GM23338 (cell line): Measurements from ENCODE around the gene CUX1. TPM values are rescaled to one million over a fixed set of nuclear protein-coding genes. Genes with fewer than 3 reads are reported as not detected.

Experiments
- ATAC-seq: fragments of 200-7000 bp; cut with Tn5 transposase; 3 replicates; pipeline ENCODE4 v1.9.1; 2020
- DNase-seq: peaks from one replicate; pipeline ENCODE4 v3.0.0-alpha.2; 2015; ENCODE audit warnings: low spot score
- H2AFZ ChIP-seq: fragments of 200-600 bp; sonication (generic); 2 replicates; pipeline ENCODE4 v1.8.0; 2016; ENCODE audit warnings: antibody characterized with exemption, mild to moderate bottlenecking, moderate library complexity
- H3F3A ChIP-seq: fragments of 200-600 bp; sonication (generic); replicated peaks from 2 replicates; pipeline ENCODE4 v1.8.0; 2017; ENCODE audit warnings: antibody characterized with exemption, mixed run types, low read depth
- H3K27ac ChIP-seq: fragments of 200-600 bp; sonication (generic); 2 replicates; pipeline ENCODE4 v1.6.1; 2016; ENCODE audit warnings: low read depth
- H3K27me3 ChIP-seq: fragments of 200-600 bp; sonication (generic); 2 replicates; pipeline ENCODE4 v1.8.0; 2016; ENCODE audit warnings: mild to moderate bottlenecking, mixed run types, moderate library complexity; ENCODE audit not compliant: insufficient read depth
- H3K36me3 ChIP-seq: fragments of 200-600 bp; sonication (generic); 2 replicates; pipeline ENCODE4 v1.8.0; 2016; ENCODE audit warnings: mild to moderate bottlenecking; ENCODE audit not compliant: insufficient read depth
- H3K4me1 ChIP-seq: fragments of 200-600 bp; sonication (generic); 2 replicates; pipeline ENCODE4 v1.8.0; 2016; ENCODE audit warnings: mild to moderate bottlenecking, moderate library complexity; ENCODE audit not compliant: insufficient read depth
- H3K4me2 ChIP-seq: fragments of 200-600 bp; sonication (generic); 2 replicates; pipeline ENCODE4 v1.7.1; 2017; ENCODE audit warnings: mixed run types
- H3K4me3 ChIP-seq: fragments of 200-600 bp; sonication (generic); 2 replicates; pipeline ENCODE4 v1.6.1; 2016; ENCODE audit warnings: mixed run types
- H3K79me2 ChIP-seq: fragments of 200-600 bp; sonication (generic); replicated peaks from 2 replicates; pipeline ENCODE4 v1.8.0; 2017; ENCODE audit warnings: mild to moderate bottlenecking; ENCODE audit not compliant: insufficient read depth
- H3K9me2 ChIP-seq: fragments of 200-600 bp; sonication (generic); 2 replicates; pipeline ENCODE4 v1.8.0; 2017; ENCODE audit not compliant: insufficient read depth
- H4K20me1 ChIP-seq: fragments of 200-600 bp; sonication (generic); replicated peaks from 2 replicates; pipeline ENCODE4 v1.8.0; 2017; ENCODE audit warnings: mild to moderate bottlenecking; ENCODE audit not compliant: insufficient read depth
- H3K27ac Mint-ChIP-seq: 2 replicates; pipeline ENCODE4 v1.8.0; 2020; ENCODE audit warnings: inconsistent platforms, mild to moderate bottlenecking, moderate library complexity, mixed read lengths
- H3K27me3 Mint-ChIP-seq: 3 replicates; pipeline ENCODE4 v1.8.0; 2022; ENCODE audit warnings: low read depth, mild to moderate bottlenecking, moderate library complexity, mixed read lengths, inconsistent platforms; ENCODE audit not compliant: insufficient read depth, poor library complexity
- H3K36me3 Mint-ChIP-seq: 3 replicates; pipeline ENCODE4 v1.8.0; 2021; ENCODE audit warnings: low read depth, mild to moderate bottlenecking, inconsistent platforms, moderate library complexity, mixed read lengths
- H3K4me1 Mint-ChIP-seq: 3 replicates; pipeline ENCODE4 v1.8.0; 2020; ENCODE audit warnings: mild to moderate bottlenecking, inconsistent platforms, mixed read lengths
- H3K4me3 Mint-ChIP-seq: 3 replicates; pipeline ENCODE4 v1.8.0; 2021; ENCODE audit warnings: moderate library complexity, mild to moderate bottlenecking, inconsistent platforms, mixed read lengths
- H3K9me3 Mint-ChIP-seq: 3 replicates; pipeline ENCODE4 v1.8.0; 2020; ENCODE audit warnings: moderate library complexity, mild to moderate bottlenecking, inconsistent platforms, mixed read lengths
- CREB1 ChIP-seq: fragments of 250-450 bp; sonication (Bioruptor Pico); IDR thresholded peaks from 2 replicates; pipeline ENCODE4 v1.5.0; 2020; ENCODE audit warnings: low read depth, mild to moderate bottlenecking, moderate library complexity
- EZH2 ChIP-seq: fragments of 200-600 bp; sonication (generic); IDR thresholded peaks from one replicate; pipeline ENCODE4 v1.8.0; 2017; ENCODE audit warnings: antibody characterized with exemption, mild to moderate bottlenecking, low read depth; ENCODE audit not compliant: unreplicated experiment
- EZH2phosphoT487 ChIP-seq: fragments of 200-600 bp; sonication (generic); IDR thresholded peaks from one replicate; pipeline ENCODE4 v1.8.1; 2018; ENCODE audit warnings: antibody characterized with exemption; ENCODE audit not compliant: unreplicated experiment
- JUNB ChIP-seq: IDR thresholded peaks from one replicate; pipeline ENCODE4 v1.6.1; 2016; ENCODE audit warnings: antibody characterized with exemption; ENCODE audit not compliant: unreplicated experiment
- NANOG ChIP-seq: IDR thresholded peaks from 2 replicates; pipeline ENCODE4 v1.6.1; 2016; ENCODE audit warnings: antibody characterized with exemption, borderline replicate concordance
- POLR2AphosphoS5 ChIP-seq: IDR thresholded peaks from 2 replicates; pipeline ENCODE4 v1.6.1; 2016; ENCODE audit warnings: antibody characterized with exemption, low read depth
- STAT1 ChIP-seq: IDR thresholded peaks from one replicate; pipeline ENCODE4 v1.6.1; 2016; ENCODE audit warnings: antibody characterized with exemption; ENCODE audit not compliant: unreplicated experiment
- ZNF114 ChIP-seq: fragments of 250-450 bp; sonication (Bioruptor Pico); IDR thresholded peaks from 2 replicates; pipeline ENCODE4 v1.5.0; 2020; ENCODE audit warnings: mild to moderate bottlenecking, moderate library complexity
- ZNF331 ChIP-seq: fragments of 250-450 bp; sonication (Bioruptor Pico); IDR thresholded peaks from 2 replicates; pipeline ENCODE4 v1.5.0; 2020; ENCODE audit warnings: low read depth, mild to moderate bottlenecking, moderate library complexity
- polyA plus RNA-seq: library from polyadenylated mRNA; unstranded; fragments of >200 nt; fragmentation: Nextera tagmentation; extraction: Ambion mirVana; gene quantifications from 2 replicates; pipeline ENCODE4 v1.2.1, GENCODE V29; 2016
- total RNA-seq: library from RNA; depleted of rRNA; stranded (reverse); fragments of >200 nt; shearing (Covaris generic); gene quantifications from 2 replicates; pipeline ENCODE4 v1.2.3, GENCODE V29; 2014
- TF ChIP-seq, protein P1 (sequence below): fragments of 250-450 bp; sonication (Bioruptor Pico); IDR thresholded peaks from 2 replicates; pipeline ENCODE4 v1.5.0; 2020; ENCODE audit warnings: mild to moderate bottlenecking, moderate library complexity
- TF ChIP-seq, protein P2 (sequence below): IDR thresholded peaks from 2 replicates; pipeline ENCODE4 v1.6.1; 2016; ENCODE audit warnings: antibody characterized with exemption
- TF ChIP-seq, protein P3 (sequence below), 2 experiments: fragments of 200-600 bp in 1 of 2; sonication (generic) in 1 of 2; conservative IDR thresholded peaks; 2 replicates each; pipeline versions ENCODE4 v1.5.1 to v1.6.1; 2016 to 2017; ENCODE audit warnings: antibody characterized with exemption in 2 of 2, low read depth in 2 of 2, mild to moderate bottlenecking in 2 of 2, moderate library complexity in 1 of 2
- TF ChIP-seq, protein P4 (sequence below): IDR thresholded peaks from one replicate; pipeline ENCODE4 v1.6.1; 2018; ENCODE audit warnings: antibody characterized with exemption; ENCODE audit not compliant: unreplicated experiment

Gene CUX1
- total and polyA plus RNA-seq, 2 experiments from 2014 or later: 49.9 to 64.0 TPM

DNA sequence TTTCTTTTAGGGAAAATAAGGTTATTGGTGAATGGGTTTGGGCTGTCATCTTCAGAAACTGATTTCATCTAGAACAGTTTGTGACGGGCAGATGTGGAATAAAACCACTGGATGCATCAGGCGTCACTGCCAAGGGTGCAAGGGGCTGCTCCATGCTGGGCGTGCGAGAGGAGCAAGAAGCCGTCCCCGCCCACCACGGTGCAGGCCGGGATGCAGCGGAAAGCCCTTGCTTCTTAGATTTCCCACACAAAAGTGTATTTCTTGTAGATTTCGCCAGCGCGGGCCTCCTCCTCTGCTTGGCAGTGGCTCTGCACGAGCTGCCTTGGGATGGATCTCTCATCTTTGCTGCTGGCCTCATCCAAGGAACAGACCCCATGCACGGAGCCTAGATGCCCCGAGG is 189.3 kb downstream of the CUX1 start:
- H3K36me3 ChIP-seq: no peaks in the 10 kb centered on the region
- H3K4me2 ChIP-seq: no peak overlapping the region
- no peak overlapping the region for H2AFZ ChIP-seq
- peaks cover 12% of the 10 kb centered on the region; the same call in 1 of the 2 replicates for H4K20me1 ChIP-seq
- Mint-ChIP-seq H3K9me3 (no peaks in the 10 kb centered on the region), H3K4me3 (no peak overlapping the region), H3K27me3 (peaks cover 14% of the 10 kb centered on the region), H3K27ac (no peak overlapping the region), H3K4me1 (peaks cover 17% of the 10 kb centered on the region), H3K36me3 (peaks cover 5% of the 10 kb centered on the region; the same call in 1 of the 3 replicates)
- ATAC-seq: no peak
- no peak for TF ChIP-seq ZNF114 (CRISPR knock-in tag)
- no peak for TF ChIP-seq ZNF331
- TF ChIP-seq POLR2AphosphoS5: no peak
- no peak for TF ChIP-seq EZH2phosphoT487
- no peak for TF ChIP-seq STAT1
- TF ChIP-seq EZH2: no peak
- no peak for TF ChIP-seq JUNB
- TF ChIP-seq CREB1 (CRISPR knock-in tag): no peak
- TF ChIP-seq, protein P1, sequence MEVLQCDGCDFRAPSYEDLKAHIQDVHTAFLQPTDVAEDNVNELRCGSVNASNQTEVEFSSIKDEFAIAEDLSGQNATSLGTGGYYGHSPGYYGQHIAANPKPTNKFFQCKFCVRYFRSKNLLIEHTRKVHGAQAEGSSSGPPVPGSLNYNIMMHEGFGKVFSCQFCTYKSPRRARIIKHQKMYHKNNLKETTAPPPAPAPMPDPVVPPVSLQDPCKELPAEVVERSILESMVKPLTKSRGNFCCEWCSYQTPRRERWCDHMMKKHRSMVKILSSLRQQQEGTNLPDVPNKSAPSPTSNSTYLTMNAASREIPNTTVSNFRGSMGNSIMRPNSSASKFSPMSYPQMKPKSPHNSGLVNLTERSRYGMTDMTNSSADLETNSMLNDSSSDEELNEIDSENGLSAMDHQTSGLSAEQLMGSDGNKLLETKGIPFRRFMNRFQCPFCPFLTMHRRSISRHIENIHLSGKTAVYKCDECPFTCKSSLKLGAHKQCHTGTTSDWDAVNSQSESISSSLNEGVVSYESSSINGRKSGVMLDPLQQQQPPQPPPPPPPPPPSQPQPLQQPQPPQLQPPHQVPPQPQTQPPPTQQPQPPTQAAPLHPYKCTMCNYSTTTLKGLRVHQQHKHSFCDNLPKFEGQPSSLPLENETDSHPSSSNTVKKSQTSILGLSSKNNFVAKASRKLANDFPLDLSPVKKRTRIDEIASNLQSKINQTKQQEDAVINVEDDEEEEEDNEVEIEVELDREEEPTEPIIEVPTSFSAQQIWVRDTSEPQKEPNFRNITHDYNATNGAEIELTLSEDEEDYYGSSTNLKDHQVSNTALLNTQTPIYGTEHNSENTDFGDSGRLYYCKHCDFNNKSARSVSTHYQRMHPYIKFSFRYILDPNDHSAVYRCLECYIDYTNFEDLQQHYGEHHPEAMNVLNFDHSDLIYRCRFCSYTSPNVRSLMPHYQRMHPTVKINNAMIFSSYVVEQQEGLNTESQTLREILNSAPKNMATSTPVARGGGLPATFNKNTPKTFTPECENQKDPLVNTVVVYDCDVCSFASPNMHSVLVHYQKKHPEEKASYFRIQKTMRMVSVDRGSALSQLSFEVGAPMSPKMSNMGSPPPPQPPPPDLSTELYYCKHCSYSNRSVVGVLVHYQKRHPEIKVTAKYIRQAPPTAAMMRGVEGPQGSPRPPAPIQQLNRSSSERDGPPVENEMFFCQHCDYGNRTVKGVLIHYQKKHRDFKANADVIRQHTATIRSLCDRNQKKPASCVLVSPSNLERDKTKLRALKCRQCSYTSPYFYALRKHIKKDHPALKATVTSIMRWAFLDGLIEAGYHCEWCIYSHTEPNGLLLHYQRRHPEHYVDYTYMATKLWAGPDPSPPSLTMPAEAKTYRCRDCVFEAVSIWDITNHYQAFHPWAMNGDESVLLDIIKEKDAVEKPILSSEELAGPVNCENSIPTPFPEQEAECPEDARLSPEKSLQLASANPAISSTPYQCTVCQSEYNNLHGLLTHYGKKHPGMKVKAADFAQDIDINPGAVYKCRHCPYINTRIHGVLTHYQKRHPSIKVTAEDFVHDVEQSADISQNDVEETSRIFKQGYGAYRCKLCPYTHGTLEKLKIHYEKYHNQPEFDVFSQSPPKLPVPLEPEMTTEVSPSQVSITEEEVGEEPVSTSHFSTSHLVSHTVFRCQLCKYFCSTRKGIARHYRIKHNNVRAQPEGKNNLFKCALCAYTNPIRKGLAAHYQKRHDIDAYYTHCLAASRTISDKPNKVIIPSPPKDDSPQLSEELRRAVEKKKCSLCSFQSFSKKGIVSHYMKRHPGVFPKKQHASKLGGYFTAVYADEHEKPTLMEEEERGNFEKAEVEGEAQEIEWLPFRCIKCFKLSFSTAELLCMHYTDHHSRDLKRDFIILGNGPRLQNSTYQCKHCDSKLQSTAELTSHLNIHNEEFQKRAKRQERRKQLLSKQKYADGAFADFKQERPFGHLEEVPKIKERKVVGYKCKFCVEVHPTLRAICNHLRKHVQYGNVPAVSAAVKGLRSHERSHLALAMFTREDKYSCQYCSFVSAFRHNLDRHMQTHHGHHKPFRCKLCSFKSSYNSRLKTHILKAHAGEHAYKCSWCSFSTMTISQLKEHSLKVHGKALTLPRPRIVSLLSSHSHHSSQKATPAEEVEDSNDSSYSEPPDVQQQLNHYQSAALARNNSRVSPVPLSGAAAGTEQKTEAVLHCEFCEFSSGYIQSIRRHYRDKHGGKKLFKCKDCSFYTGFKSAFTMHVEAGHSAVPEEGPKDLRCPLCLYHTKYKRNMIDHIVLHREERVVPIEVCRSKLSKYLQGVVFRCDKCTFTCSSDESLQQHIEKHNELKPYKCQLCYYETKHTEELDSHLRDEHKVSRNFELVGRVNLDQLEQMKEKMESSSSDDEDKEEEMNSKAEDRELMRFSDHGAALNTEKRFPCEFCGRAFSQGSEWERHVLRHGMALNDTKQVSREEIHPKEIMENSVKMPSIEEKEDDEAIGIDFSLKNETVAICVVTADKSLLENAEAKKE: no peak
- TF ChIP-seq, protein P2, sequence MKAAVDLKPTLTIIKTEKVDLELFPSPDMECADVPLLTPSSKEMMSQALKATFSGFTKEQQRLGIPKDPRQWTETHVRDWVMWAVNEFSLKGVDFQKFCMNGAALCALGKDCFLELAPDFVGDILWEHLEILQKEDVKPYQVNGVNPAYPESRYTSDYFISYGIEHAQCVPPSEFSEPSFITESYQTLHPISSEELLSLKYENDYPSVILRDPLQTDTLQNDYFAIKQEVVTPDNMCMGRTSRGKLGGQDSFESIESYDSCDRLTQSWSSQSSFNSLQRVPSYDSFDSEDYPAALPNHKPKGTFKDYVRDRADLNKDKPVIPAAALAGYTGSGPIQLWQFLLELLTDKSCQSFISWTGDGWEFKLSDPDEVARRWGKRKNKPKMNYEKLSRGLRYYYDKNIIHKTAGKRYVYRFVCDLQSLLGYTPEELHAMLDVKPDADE: no peak
- TF ChIP-seq, protein P3, sequence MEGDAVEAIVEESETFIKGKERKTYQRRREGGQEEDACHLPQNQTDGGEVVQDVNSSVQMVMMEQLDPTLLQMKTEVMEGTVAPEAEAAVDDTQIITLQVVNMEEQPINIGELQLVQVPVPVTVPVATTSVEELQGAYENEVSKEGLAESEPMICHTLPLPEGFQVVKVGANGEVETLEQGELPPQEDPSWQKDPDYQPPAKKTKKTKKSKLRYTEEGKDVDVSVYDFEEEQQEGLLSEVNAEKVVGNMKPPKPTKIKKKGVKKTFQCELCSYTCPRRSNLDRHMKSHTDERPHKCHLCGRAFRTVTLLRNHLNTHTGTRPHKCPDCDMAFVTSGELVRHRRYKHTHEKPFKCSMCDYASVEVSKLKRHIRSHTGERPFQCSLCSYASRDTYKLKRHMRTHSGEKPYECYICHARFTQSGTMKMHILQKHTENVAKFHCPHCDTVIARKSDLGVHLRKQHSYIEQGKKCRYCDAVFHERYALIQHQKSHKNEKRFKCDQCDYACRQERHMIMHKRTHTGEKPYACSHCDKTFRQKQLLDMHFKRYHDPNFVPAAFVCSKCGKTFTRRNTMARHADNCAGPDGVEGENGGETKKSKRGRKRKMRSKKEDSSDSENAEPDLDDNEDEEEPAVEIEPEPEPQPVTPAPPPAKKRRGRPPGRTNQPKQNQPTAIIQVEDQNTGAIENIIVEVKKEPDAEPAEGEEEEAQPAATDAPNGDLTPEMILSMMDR (conservative IDR thresholded peaks at IDR 0.05; ENCODE audit: low read depth in 2 of 2): no peak
- TF ChIP-seq, protein P4, sequence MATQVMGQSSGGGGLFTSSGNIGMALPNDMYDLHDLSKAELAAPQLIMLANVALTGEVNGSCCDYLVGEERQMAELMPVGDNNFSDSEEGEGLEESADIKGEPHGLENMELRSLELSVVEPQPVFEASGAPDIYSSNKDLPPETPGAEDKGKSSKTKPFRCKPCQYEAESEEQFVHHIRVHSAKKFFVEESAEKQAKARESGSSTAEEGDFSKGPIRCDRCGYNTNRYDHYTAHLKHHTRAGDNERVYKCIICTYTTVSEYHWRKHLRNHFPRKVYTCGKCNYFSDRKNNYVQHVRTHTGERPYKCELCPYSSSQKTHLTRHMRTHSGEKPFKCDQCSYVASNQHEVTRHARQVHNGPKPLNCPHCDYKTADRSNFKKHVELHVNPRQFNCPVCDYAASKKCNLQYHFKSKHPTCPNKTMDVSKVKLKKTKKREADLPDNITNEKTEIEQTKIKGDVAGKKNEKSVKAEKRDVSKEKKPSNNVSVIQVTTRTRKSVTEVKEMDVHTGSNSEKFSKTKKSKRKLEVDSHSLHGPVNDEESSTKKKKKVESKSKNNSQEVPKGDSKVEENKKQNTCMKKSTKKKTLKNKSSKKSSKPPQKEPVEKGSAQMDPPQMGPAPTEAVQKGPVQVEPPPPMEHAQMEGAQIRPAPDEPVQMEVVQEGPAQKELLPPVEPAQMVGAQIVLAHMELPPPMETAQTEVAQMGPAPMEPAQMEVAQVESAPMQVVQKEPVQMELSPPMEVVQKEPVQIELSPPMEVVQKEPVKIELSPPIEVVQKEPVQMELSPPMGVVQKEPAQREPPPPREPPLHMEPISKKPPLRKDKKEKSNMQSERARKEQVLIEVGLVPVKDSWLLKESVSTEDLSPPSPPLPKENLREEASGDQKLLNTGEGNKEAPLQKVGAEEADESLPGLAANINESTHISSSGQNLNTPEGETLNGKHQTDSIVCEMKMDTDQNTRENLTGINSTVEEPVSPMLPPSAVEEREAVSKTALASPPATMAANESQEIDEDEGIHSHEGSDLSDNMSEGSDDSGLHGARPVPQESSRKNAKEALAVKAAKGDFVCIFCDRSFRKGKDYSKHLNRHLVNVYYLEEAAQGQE: no peak
- no peak for TF ChIP-seq NANOG
- H3K4me3 ChIP-seq: no peak overlapping the region
- no peak for DNase-seq
- H3K27me3 ChIP-seq: no peaks in the 10 kb centered on the region
- peaks cover 8% of the 10 kb centered on the region; the same call in 1 of the 2 replicates for H3K4me1 ChIP-seq
- no peak overlapping the region for H3K27ac ChIP-seq
- no peaks in the 10 kb centered on the region for H3K9me2 ChIP-seq
- H3K79me2 ChIP-seq: peaks cover 53% of the 10 kb centered on the region
- no peaks in the 10 kb centered on the region for H3F3A ChIP-seq
